Natural killer cell (primary cell): Measurements from ENCODE around the gene STT3B. TPM values are rescaled to one million over a fixed set of nuclear protein-coding genes. Genes with fewer than 3 reads are reported as not detected.

ENCODE experiments used
- ATAC-seq, 3 donors: fragments of 150-1000 bp in 2 of 3; fragments of 200-7000 bp in 1 of 3; cut with Tn5 transposase; 1 replicate in 1 of 3; 2 replicates in 2 of 3; pipeline ENCODE4 v1.10.0; 2021; ENCODE audit warnings: mild to moderate bottlenecking in 2 of 3, moderate library complexity in 2 of 3
- DNase-seq, 2 donors: peaks; one replicate each; pipeline versions ENCODE4 v3.0.0 to v3.0.0-alpha.2; 2013 to 2021; ENCODE audit warnings: mixed read lengths in 1 of 2
- H3K27ac ChIP-seq: one replicate; pipeline ENCODE4 v1.5.1; 2013; ENCODE audit warnings: mild to moderate bottlenecking, low read length
- H3K27me3 ChIP-seq: one replicate; pipeline ENCODE4 v1.6.1; 2013; ENCODE audit warnings: low read length; ENCODE audit not compliant: control insufficient read depth, insufficient read depth
- H3K36me3 ChIP-seq: one replicate; pipeline ENCODE4 v1.6.1; 2013; ENCODE audit warnings: low read length; ENCODE audit not compliant: control insufficient read depth, insufficient read depth
- H3K4me1 ChIP-seq: one replicate; pipeline ENCODE4 v1.6.1; 2013; ENCODE audit warnings: low read length; ENCODE audit not compliant: control insufficient read depth, insufficient read depth
- H3K4me3 ChIP-seq: one replicate; pipeline ENCODE4 v1.5.1; 2013; ENCODE audit warnings: low read length
- H3K9me3 ChIP-seq: one replicate; pipeline ENCODE4 v1.6.1; 2013; ENCODE audit warnings: low read length; ENCODE audit not compliant: control insufficient read depth, insufficient read depth
- H3K27ac Mint-ChIP-seq, 2 donors: one replicate each; pipeline ENCODE4 v1.8.0; 2022; ENCODE audit warnings: mild to moderate bottlenecking in 2 of 2, mixed read lengths in 2 of 2, moderate library complexity in 1 of 2
- H3K27me3 Mint-ChIP-seq, 2 donors: one replicate each; pipeline ENCODE4 v1.8.0; 2022; ENCODE audit warnings: low read depth in 2 of 2, mixed read lengths in 2 of 2
- H3K36me3 Mint-ChIP-seq: one replicate; pipeline ENCODE4 v1.8.0; 2022; ENCODE audit warnings: mixed read lengths
- H3K4me1 Mint-ChIP-seq, 2 donors: one replicate each; pipeline ENCODE4 v1.8.0; 2022; ENCODE audit warnings: mixed read lengths in 2 of 2
- H3K4me3 Mint-ChIP-seq: one replicate; pipeline ENCODE4 v1.8.0; 2022; ENCODE audit warnings: mild to moderate bottlenecking, moderate library complexity, mixed read lengths
- H3K9me3 Mint-ChIP-seq, 2 donors: one replicate each; pipeline ENCODE4 v1.8.0; 2022; ENCODE audit warnings: mixed read lengths in 2 of 2
- WGBS: methylation state at CpG from one replicate; pipeline ENCODE4 v1.1.7; 2013; ENCODE audit warnings: missing lambda C conversion rate; ENCODE audit not compliant: insufficient coverage; 5-methylcytosine and 5-hydroxymethylcytosine counted together
- intact Hi-C: fragments of 100-400 bp; cut with micrococcal nuclease; formaldehyde crosslinking; loops from one replicate; pipeline ENCODE4 v1.14.2; 2022
- total RNA-seq, 4 donors: library from RNA; stranded (reverse); fragments of 120-200 nt in 1 of 4; gene quantifications; one replicate each; pipeline versions ENCODE4 v1.2.3 to v1.2.4, GENCODE V29; 2013 to 2022
- TF ChIP-seq, protein P1 (sequence below): fragments of 200-600 bp; IDR thresholded peaks from one replicate; pipeline ENCODE4 v1.8.0; 2022; ENCODE audit warnings: antibody characterized with exemption

Gene STT3B
- total RNA-seq, 3 donors from 2014 or later (not counting 1 experiment from before 2014, with no cell fraction given) = 83.4 to 132 (median 99.0) TPM

DNA sequence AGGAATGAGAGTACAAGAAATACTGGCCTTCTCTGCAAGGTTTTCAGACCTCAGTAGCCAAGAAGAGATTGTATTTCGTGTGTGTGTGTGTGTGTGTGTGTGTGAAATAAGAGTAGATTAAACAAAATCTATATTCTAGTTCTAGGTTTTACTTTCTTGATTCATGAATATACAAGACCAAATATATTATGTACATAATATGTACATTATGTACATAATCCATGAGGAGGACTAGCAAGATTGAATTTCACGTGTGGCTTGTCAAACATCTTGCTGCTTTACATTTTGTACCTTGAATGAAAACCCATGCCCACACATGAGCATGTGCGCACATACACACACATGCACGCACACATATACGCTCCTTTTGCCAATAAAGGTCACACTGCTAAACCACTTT lies 18.2 kb upstream of the STT3B start:
- no peak for DNase-seq
- intact Hi-C loops = no loop called here
- Histone ChIP-seq H3K9me3 (no peaks in the 10 kb centered on the region), H3K4me3 (no peak overlapping the region), H3K4me1 (no peaks in the 10 kb centered on the region), H3K27me3 (no peaks in the 10 kb centered on the region), H3K36me3 (no peaks in the 10 kb centered on the region), H3K27ac (no peak overlapping the region)
- H3K9me3 Mint-ChIP-seq = no peaks in the 10 kb centered on the region
- no peaks in the 10 kb centered on the region for H3K27me3 Mint-ChIP-seq
- WGBS = 91% methylated on average over 5 of the region's 5 CpGs
- H3K4me1 Mint-ChIP-seq = no peaks in the 10 kb centered on the region
- no peak overlapping the region for H3K27ac Mint-ChIP-seq
- H3K36me3 Mint-ChIP-seq = no peaks in the 10 kb centered on the region
- H3K4me3 Mint-ChIP-seq = no peak overlapping the region
- TF ChIP-seq, protein P1, sequence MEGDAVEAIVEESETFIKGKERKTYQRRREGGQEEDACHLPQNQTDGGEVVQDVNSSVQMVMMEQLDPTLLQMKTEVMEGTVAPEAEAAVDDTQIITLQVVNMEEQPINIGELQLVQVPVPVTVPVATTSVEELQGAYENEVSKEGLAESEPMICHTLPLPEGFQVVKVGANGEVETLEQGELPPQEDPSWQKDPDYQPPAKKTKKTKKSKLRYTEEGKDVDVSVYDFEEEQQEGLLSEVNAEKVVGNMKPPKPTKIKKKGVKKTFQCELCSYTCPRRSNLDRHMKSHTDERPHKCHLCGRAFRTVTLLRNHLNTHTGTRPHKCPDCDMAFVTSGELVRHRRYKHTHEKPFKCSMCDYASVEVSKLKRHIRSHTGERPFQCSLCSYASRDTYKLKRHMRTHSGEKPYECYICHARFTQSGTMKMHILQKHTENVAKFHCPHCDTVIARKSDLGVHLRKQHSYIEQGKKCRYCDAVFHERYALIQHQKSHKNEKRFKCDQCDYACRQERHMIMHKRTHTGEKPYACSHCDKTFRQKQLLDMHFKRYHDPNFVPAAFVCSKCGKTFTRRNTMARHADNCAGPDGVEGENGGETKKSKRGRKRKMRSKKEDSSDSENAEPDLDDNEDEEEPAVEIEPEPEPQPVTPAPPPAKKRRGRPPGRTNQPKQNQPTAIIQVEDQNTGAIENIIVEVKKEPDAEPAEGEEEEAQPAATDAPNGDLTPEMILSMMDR = no peak
- no peak for ATAC-seq

GRCh38 chr3:31515486-31516284 lies 17.0 kb upstream of the STT3B start:
- Mint-ChIP-seq H3K27me3 (no peaks in the 10 kb centered on the region), H3K4me1 (no peaks in the 10 kb centered on the region), H3K9me3 (no peaks in the 10 kb centered on the region), H3K36me3 (no peaks in the 10 kb centered on the region), H3K27ac (no peak overlapping the region), H3K4me3 (no peak overlapping the region)
- no peaks in the 10 kb centered on the region for H3K4me1 ChIP-seq
- 100% methylated on average over 2 of the region's 2 CpGs for WGBS
- ATAC-seq (no peak), DNase-seq (no peak)
- intact Hi-C loops = no loop called here
- no peak overlapping the region for H3K4me3 ChIP-seq
- H3K27ac ChIP-seq = no peak overlapping the region
- H3K27me3 ChIP-seq = no peaks in the 10 kb centered on the region
- no peaks in the 10 kb centered on the region for H3K9me3 ChIP-seq
- H3K36me3 ChIP-seq = no peaks in the 10 kb centered on the region
- TF ChIP-seq, protein P1 = no peak

GRCh38 chr3:31516757-31517156 lies 16.0 kb upstream of the STT3B start:
- no peak overlapping the region for H3K4me3 Mint-ChIP-seq
- Histone ChIP-seq H3K9me3 (no peaks in the 10 kb centered on the region), H3K27ac (no peak overlapping the region), H3K36me3 (no peaks in the 10 kb centered on the region), H3K4me3 (no peak overlapping the region), H3K4me1 (no peaks in the 10 kb centered on the region), H3K27me3 (no peaks in the 10 kb centered on the region)
- DNase-seq (no peak), ATAC-seq (no peak)
- peaks cover 3 to 5% of the 10 kb centered on the region in 2 donors for H3K4me1 Mint-ChIP-seq
- 80% methylated on average over 3 of the region's 3 CpGs for WGBS
- no peaks in the 10 kb centered on the region for H3K36me3 Mint-ChIP-seq
- H3K27ac Mint-ChIP-seq = no peak overlapping the region
- intact Hi-C loops = no loop called here
- no peaks in the 10 kb centered on the region for H3K27me3 Mint-ChIP-seq
- H3K9me3 Mint-ChIP-seq = no peaks in the 10 kb centered on the region
- TF ChIP-seq, protein P1 = no peak

GRCh38 chr3:31521468-31521867 lies 11.3 kb upstream of the STT3B start:
- no peaks in the 10 kb centered on the region for H3K36me3 Mint-ChIP-seq
- no peaks in the 10 kb centered on the region for H3K36me3 ChIP-seq
- H3K4me3 Mint-ChIP-seq = no peak overlapping the region
- ATAC-seq (no peak), DNase-seq (no peak)
- H3K4me1 Mint-ChIP-seq = peaks cover 11 to 13% of the 10 kb centered on the region in 2 donors
- TF ChIP-seq, protein P1 = no peak
- no peaks in the 10 kb centered on the region for H3K9me3 Mint-ChIP-seq
- H3K27ac Mint-ChIP-seq = peak overlapping the region; percentile 62 to 78
- H3K4me3 ChIP-seq = no peak overlapping the region
- no peak overlapping the region for H3K27ac ChIP-seq
- H3K27me3 Mint-ChIP-seq = no peaks in the 10 kb centered on the region
- intact Hi-C loops = no loop called here
- 87% methylated on average over 2 of the region's 2 CpGs for WGBS
- H3K27me3 ChIP-seq = no peaks in the 10 kb centered on the region
- H3K9me3 ChIP-seq = no peaks in the 10 kb centered on the region
- peaks cover 3% of the 10 kb centered on the region for H3K4me1 ChIP-seq
